ENCODE data around the gene KRTAP6-3.

KRTAP6-3 gene, protein sequence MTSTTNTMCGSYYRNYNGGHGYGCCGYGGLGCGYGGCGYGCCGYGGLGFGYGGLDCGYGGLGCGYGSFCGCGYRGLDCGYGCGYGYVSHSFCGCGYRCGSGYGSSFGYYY

DNA sequence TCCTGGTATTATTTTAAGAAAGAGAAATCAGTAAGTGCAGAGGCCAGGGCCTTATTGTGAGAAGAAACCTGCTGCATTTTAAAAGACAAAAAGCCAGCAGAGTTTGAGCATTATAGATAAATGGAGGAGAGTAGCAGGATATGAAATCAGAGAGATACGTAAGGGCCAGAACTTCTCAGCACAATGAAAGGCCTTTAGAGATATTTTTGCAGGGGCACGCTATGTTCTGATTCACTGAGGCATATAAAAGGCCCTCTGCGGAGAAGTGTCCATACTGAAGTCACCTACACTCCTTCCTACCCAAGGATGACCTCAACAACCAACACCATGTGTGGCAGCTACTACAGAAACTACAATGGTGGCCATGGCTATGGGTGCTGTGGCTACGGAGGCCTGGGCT lies at the start of gene KRTAP6-3:
KRTAP6-3 (plus strand) TSS at position 301 of the 400 bp plus-strand sequence; CDS start at position 307, 6 bp downstream.
- DNase-seq, result no peak

DNA sequence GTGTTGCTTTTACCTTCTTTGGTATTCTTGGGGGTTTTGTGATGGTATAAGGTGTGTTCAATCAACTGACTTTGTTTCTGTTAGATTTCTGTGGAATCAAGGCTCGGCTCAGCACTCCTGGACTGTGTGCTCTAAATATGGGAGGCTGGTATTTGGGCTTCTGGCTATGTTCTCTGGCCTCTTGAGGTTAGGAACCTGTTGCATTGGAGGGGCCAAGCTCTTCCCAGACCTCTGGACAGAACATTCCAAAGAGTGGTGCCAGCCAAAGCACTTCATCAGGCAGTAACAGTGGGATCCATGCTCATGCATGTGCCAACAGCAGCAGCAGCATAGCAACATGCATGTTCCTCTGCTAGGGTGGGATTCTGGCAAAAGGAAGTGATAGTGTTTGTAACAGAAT lies 39.5 kb upstream of the KRTAP6-3 start:
- no peak for DNase-seq

DNA sequence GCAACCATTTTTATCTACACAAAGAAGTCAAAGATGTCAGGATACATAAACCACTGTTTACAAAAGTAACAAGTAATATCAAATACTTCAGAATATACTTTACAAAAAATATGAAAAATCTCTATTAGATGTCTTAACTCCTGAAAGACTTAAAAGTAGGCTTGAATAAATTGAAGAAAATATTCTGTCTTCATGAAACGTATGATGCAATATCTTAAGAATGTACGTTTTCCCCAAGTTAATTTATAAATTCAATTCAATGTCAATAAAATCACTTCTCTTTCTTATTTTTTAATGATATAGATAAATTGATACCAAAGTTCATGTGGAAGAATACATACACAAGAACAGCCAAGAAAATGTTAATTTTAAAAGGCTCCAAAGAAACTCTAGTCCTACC lies 37.1 kb upstream of the KRTAP6-3 start:
- DNase-seq, result no peak

DNA sequence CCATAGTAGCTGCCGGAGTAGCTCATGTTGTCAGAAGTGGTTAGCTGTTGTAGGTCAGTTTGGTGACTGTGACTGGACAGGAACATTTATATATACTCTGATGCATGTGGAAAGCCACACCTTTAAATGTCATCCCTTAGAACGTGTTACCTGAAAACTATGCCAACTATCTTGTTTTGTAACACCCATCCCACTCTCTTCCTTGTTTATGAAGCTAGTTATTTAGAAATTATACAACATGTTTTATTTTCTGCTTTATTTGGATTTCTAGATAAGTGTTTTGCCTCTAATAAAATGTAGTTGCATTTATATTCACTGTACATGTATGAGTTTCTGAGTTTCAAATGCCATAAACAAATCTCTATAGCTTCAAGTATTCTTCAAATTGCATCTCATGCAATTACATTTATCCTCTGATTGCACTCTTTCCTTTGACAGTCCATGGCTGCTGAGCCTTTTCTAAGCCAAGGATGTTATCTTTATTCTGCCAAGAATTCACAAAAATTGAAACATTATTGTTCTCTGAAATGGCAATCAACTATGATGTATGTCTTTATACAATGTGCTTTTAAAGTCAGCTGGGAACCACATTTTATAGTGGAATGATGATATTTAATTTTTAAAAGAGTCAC lies 30.9 kb upstream of the KRTAP6-3 start, which contains the start of gene KRTAP19-7:
KRTAP19-7 (minus strand) TSS at position 51 of the 632 bp plus-strand sequence; CDS start at position 26, 25 bp downstream.
- DNase-seq, result no peak

DNA sequence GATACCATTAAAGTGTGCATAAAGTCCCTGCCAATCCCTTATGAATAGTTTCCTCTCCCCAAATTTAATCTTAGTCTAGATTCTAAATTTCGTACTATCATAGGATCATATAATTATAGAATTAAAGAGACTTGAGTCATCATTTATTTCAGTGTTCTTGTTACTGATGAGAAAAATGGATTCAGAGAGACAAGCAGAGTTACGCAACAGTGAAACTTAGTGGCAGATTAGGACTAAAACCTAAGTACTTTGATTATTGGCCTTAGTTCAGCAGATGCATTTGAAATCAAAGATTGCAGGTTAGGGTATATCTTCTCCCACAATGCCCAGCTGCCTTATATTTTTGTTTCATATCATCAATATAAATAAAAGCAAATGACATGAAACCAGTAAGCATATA lies 30.3 kb upstream of the KRTAP6-3 start:
- no peak for DNase-seq

DNA sequence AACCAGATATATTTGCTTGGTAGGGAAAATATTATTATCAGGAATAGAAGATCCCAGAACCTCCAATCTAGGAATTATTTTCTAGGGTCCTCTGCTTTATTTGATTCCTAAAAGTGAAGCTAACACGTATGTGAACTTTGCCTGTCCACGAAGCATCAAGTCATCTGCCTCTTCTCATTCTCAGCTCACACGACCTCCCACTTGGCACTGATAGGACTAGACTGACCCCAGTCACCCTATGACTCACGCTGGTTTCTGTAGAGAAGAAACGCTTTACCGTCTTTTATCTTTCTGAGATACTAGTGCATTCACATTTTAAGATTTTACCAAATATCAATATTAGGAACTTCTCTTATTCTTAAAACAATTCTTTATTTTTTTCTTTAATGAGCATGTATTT lies 29.2 kb upstream of the KRTAP6-3 start:
- no peak for DNase-seq

DNA sequence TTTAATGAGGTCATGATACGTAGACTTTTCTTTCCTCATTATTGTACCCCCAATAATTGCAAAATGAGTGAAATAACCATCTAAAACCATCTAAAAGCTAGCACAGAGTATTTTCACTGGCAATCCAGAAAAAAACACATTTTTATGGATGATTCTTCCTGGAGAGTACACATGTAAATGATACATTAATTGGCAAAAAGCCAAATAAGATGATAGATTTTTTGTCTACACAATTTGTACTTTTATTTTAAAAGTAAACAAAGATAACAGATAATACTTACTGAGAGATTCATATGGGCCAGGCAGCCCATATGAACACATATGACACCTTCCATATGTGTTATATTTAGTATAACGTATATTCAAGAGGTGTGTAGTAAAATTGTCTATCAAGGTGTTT lies 28.6 kb upstream of the KRTAP6-3 start:
- no peak for DNase-seq

DNA sequence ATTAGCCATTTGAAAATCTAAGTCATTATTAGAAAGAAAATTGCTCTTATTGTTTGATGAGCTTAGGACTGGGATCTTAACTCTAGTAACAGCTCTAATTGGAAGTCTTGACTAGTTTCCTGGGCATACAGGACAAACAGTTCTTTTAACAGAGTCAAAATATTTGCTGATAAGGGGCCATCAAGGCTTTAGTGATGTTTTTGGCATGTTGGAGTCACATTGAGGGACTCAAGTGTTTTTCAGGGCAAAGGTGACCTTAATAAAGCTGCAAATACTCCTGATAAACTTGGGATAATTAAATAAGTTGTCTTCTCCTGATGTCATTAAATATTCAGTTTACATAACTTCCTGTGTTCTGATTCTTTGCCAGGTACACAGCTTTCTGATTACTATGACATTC lies 24.6 kb upstream of the KRTAP6-3 start:
- no peak for DNase-seq

DNA sequence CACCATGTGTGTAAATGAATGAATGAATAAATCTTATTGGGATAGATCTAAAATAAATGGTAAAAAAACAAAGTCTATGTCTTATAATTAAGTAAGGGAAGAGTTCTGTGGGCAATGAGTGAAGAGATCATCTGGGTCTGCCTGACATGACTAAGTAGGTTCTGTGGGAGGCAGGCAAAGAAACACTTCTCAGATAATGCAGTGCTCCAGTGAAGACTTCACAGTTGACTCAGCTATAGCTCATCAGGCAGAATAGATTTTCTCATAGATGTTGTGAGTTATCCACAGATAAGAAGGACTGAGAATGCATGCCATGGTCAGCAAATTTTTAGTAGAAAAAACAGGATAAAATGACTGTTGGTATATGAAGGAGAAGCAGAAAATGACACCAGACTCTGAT lies 14.5 kb upstream of the KRTAP6-3 start:
- no peak for DNase-seq

DNA sequence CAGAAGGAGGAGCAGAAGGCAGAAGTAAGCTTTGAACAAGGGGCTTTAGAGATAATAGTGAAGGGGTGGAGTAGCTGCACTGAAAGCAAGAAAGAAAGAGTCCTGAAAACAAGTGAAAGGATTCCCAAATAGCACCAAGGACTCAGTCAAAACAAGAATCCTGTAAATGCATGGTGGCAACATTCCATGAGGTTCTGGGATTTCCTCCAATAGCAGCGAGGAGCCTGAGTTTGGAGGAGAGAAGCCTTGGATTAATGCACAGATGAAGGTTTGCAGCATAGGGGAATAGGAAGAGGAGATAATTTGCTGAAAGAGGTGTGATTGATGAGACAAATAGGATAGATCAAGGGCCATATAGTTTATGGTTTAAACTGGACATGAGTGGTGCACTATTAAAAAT lies 12.9 kb upstream of the KRTAP6-3 start:
- no peak for DNase-seq

DNA sequence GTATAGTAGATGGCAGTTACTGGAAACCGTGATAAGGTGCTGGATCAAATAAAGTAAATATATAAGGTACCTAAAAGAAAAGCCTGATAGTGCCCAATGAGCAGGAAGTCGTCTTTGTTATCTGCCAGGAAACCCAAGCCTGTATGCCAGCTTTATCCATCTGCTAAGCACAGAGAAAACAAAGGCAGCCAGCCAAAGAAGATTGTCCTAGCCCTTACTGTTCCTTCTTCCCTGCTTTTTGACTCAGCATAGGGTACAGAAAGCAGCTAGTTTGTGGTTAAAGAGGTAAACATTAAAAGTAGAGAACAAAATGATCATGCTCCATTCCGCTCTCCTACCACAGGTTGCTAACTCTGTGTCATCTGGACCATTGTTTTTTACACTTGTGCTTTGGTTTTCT lies 12.1 kb upstream of the KRTAP6-3 start:
- no peak for DNase-seq

DNA sequence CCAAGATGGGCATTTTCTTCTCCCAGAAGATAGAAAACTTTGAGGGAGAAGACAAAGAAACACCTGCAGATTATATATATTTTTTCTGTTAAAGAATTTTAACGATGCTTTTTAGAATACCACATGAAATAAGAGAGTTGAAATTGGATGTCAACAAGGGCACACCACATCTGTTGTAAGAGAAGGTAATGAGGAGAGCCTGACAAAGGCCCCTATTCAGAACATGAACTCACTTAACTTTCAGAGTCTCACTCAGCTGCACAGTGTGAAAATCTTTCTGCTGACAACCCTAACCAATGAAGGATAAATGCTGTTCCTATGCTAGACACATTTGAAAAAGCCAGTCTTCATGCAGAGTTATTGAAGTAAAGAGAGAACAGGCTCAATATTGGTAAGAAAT lies 9.4 kb upstream of the KRTAP6-3 start:
- no peak for DNase-seq

DNA sequence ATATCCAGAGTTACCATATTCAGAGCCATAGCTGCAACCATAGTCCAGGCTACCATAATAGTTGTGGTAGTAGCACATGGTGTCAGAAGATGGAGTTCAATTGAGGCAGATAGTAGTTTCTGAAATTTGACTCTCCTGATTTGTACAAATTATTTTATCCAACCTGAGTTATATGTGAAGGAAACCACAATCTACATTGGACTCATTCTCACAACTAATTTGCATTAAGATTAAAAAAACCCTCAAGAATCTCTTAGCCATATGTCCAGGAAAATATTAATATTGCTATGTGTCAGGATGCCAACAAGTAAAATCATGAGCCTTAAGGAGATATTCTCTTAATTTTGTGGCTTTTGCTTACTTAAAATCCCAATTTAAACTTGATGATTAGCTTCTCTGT lies 1.9 kb upstream of the KRTAP6-3 start, which contains the start of gene KRTAP22-2:
KRTAP22-2 (minus strand) TSS at position 101 of the 400 bp plus-strand sequence.
- DNase-seq, result no peak

DNA sequence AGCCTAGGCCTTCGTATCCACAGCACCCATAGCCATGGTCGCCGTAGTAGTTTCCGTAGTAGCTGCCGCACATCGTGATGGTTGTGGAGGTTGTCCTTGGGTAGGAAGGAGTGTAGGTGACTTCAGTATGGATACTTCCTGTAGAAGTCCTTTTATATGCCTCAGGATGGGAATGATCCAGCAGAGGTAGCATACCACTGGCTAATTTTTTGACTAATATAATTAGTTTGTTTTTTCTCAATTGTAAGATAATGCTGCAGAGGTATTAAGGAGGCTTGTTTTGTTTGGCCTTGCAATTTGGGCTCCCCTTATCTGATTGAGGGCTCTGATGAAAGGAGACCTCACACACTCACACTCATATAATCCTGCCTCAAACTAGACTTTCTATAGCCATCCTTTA lies 6.6 kb downstream of the KRTAP6-3 start, which contains the start of gene KRTAP6-2:
KRTAP6-2 (minus strand) TSS at position 101 of the 400 bp plus-strand sequence; CDS start at position 73, 28 bp downstream.
- no peak for DNase-seq

DNA sequence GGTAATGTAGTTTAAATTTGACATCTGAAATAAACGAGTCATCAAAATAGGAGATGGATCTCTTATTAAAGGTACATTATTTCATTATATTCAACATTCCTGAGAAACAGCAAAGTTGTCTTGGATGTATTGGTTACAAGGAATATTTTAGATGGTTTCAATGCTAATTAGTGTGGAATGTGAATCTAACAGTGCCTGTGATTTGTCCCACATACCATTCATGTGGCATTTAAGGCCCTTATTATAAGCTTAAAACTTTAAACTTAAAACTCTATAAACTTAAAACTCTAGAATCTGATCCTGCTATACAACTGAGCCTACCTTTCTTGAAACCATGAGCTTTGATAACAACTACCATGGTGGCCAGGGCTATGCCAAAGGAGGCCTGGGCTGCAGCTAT lies 8.5 kb downstream of the KRTAP6-3 start, which contains the start of gene KRTAP22-1:
KRTAP22-1 (plus strand) TSS at position 301 of the 400 bp plus-strand sequence.
- DNase-seq, result no peak

DNA sequence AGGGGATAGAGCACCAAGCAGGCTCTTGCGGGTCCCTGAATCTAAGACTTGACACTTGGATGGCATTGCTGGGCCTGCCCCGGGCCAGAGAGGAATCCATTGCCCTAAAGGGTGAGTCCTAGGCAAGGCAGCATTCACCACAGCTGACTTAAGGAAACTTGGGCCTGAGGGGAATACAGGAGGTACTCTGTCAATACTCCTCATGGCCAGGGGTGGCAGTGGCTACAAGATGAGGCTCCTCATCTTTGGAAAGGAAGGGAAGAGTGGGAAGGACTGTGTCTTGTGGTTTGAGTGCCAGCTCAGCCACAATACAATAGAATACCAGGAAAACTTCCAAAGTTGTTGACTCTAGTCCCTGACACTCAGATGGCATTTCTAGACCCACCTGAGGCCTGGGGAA lies 13.7 kb downstream of the KRTAP6-3 start:
- DNase-seq, result no peak

DNA sequence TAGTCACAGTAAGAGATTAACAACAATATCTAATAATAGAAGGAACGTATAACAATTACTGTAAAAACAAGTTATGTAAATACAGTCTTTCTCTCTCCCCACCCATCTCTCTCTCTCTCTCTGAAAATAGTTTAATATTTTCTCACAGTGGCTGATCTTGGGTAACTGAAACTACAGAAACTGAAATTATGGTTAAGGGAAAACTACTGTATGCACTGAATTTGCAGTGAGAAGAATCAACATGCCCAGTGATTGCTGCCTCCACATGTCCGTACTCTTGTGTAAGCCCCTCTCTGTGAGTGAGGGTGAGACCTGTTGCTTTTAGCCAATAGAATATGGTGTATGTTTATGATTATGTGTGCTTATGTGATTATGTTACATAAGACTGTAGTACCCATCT lies 19.9 kb downstream of the KRTAP6-3 start:
- DNase-seq, result no peak

DNA sequence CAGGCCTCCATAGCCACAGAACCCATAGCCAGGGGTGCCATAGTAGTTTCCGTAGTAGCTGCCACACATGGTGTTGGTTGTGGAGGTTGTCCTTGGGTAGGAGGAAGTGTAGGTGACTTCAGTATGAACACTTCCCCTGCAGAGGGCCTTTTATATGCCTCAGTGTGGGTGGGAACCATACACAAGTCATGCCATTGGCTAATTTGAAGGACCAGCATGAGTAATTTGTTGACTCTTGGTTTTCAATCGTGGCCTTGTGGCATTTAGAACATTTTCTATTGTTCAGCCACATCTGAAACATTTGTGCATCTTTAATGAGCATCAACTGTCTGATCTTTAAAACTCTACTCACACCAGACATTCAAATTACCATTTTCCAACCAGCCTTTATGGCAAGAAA lies 21.6 kb downstream of the KRTAP6-3 start, which contains the start of gene KRTAP6-1:
KRTAP6-1 (minus strand) TSS at position 95 of the 400 bp plus-strand sequence; CDS start at position 69, 26 bp downstream.
- no peak for DNase-seq

DNA sequence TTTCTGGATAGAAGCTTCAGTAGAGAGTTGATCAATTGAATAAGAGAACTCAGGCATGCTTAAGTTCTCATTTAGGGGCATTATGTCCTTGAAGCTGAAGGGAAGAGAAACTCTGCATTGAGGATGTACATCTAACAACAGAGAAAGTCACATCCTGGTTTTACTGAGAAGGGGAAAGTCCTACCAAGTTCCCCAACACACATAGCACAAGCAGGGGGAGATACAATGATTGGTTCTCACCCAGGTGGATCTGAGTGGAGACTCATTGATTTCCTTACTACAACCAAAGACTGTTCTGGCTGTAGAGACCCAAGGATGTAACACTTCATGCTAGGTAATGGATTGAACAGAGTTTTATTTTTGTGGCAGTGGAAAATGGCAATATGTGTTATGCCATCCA lies 23.0 kb downstream of the KRTAP6-3 start:
- DNase-seq, result no peak

DNA sequence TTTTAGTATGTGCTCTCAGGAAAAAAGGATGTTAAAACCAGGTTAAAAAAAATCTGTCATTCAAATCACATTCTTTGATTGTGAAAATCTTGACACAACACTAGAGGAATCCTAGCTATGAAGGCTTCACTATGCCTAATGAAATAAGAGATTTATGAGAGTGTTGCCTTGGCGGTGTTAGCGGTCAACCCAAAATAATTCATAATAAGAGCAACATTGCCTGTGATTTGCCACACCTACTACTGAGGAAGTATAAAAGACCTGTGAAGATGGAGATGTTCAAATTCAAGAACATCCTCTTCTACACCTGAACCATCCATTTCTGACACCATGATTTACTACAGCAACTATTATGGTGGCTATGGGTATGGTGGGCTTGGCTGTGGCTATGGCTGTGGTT lies 23.9 kb downstream of the KRTAP6-3 start, which contains the start of gene KRTAP20-1:
KRTAP20-1 (plus strand) TSS at position 301 of the 400 bp plus-strand sequence; CDS start at position 331, 30 bp downstream.
- no peak for DNase-seq

DNA sequence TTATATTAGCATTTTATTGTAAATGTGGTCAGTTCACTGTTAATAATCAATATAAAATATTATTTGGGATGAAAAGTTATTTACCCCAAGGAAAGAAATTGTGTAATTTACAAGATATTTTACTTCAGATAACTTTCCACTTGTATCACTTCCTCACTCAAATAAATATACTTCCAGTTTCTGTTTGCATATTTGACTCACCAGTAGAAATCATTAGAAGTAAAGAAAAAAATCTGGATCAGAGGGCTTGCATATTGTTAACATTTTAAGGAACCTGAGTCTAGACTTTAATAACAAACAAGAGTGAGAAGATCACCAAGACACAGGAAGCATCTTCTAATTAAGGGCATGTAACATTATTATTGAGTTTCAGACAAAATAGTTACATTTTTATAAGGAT lies 27.8 kb downstream of the KRTAP6-3 start:
- no peak for DNase-seq

DNA sequence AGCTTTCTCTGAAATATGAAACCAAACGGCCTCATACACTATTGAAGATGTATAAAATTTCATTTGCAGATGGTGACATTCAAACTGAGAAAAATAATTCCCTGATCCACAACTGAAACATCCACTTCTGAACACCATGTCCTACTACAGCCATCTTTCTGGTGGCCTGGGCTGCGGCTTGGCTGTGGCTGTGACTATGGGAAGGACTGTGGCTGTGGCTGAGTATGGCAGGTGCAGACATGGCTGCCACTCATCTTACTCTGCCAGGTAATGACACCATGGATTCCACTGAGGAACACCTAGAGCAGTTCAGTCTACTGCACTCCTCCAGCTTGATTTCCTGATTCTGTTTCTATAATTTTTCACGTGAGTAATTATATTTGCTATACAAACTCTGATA lies 28.3 kb downstream of the KRTAP6-3 start, which contains the start of gene KRTAP20-4:
KRTAP20-4 (plus strand) TSS at position 106 of the 400 bp plus-strand sequence.
- no peak for DNase-seq

DNA sequence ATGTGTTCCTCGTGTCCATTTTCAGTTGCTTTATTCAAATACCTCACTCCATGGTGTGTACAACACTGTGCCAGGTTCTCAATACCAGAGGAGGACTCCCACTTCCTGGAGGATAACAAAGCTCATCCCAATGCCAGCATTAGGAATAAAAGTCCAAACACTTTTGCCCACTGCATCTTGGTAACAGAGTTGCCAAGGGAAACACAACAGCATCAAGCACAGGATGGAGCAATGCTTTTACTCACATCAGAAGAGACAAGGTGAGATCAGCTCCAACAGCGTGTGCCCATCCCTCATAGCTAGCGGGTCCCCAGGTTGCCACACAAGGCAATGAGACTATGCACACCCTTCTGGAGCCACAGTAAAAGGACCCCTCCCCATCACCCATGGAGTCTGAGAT lies 31.1 kb downstream of the KRTAP6-3 start:
- DNase-seq, result no peak

DNA sequence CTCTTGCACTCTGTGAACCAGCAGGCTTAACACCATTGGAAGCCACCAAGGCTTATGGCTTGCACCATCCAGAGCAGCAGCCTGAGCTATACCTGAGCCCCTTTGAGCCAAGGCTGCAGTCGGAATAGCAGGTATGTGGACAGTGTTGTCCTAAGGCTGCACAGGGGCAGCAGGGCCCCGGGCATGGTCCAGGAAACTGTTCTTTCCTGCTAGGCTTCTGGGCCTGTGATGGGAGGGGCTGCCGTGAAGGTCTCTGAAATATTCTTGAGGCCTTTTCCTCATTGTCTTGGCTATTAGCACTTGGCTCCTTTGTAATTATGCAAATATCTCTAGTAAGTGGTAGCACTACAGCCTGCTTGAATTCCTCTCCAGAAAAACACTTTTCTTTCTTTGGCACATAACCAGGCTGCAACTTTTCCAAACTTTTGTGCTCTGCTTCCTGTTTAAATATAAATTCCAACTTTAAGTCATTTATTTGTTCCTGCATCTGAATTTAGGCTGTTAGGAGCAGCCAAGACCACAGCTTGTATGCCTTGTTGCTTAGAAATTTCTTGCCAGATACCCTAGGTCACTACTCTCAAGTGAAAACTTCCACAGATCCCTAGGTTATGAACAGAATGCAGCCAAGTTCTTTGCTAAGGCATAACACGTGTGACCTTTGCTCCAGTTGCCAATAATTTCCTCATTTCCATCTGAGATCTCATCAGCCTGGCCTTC lies 33.4 kb downstream of the KRTAP6-3 start:
- DNase-seq, result no peak
